Activated B cell treated with CpG ODN at 0.5 μM for 24 hours (primary cell): ENCODE measurements around the gene KRTAP12-1. TPM values are rescaled to one million over a fixed set of nuclear protein-coding genes. Genes with fewer than 3 reads are reported as not detected.

Experiments used
- ATAC-seq: fragments of 200-7000 bp; cut with Tn5 transposase; one replicate; pipeline ENCODE4 v1.10.0; 2021; ENCODE audit warnings: low read depth, mild to moderate bottlenecking, moderate library complexity
- CTCF ChIA-PET: fragments of 350-600 bp; sonication (Branson Sonifier 250); formaldehyde crosslinking; loops from one replicate; lab custom pipeline; 2021; ENCODE audit warnings: antibody characterized with exemption; lab: Charles Lee
- POLR2A ChIA-PET: fragments of 350-600 bp; sonication (Branson Sonifier 250); formaldehyde crosslinking; loops from one replicate; lab custom pipeline; 2021; ENCODE audit warnings: antibody characterized with exemption; lab: Charles Lee
- DNase-seq: peaks from one replicate; pipeline ENCODE4 v3.0.0; 2022
- H3K27ac Mint-ChIP-seq: one replicate; pipeline ENCODE4 v1.8.0; 2020; ENCODE audit warnings: mixed read lengths
- H3K27me3 Mint-ChIP-seq: one replicate; pipeline ENCODE4 v1.8.0; 2021; ENCODE audit warnings: mixed read lengths
- H3K36me3 Mint-ChIP-seq: one replicate; pipeline ENCODE4 v1.8.0; 2021; ENCODE audit warnings: low read depth, mixed read lengths
- H3K4me1 Mint-ChIP-seq: one replicate; pipeline ENCODE4 v1.8.0; 2021; ENCODE audit warnings: mixed read lengths
- H3K4me3 Mint-ChIP-seq: one replicate; pipeline ENCODE4 v1.8.0; 2020; ENCODE audit warnings: mild to moderate bottlenecking, mixed read lengths
- H3K9me3 Mint-ChIP-seq: one replicate; pipeline ENCODE4 v1.8.0; 2020; ENCODE audit warnings: mixed read lengths
- CTCF ChIP-seq: fragments of 200-600 bp; IDR thresholded peaks from one replicate; pipeline ENCODE4 v1.8.0; 2022; ENCODE audit warnings: antibody characterized with exemption, mild to moderate bottlenecking
- intact Hi-C: fragments of 100-400 bp; cut with micrococcal nuclease; formaldehyde crosslinking; loops from one replicate; pipeline ENCODE4 v1.15.1; 2024
- total RNA-seq: library from RNA; stranded (reverse); gene quantifications from 2 replicates; pipeline ENCODE4 v1.2.3, GENCODE V29; 2022

KRTAP12-1 gene
- total RNA-seq, 1 donor from 2014 or later: not detected

GRCh38 chr21:44716984-44717383, 35.0 kb upstream of the KRTAP12-1 start:
- intact Hi-C loops: no loop called here
- ATAC-seq (no peak), DNase-seq (no peak)
- Mint-ChIP-seq H3K9me3 (peaks cover 6% of the 10 kb centered on the region), H3K4me3 (no peak overlapping the region), H3K36me3 (no peaks in the 10 kb centered on the region), H3K4me1 (no peaks in the 10 kb centered on the region), H3K27ac (no peak overlapping the region), H3K27me3 (peaks cover 57% of the 10 kb centered on the region)
- ChIA-PET CTCF (no interaction called here), POLR2A (no interaction called here)
- no peak for TF ChIP-seq CTCF

DNA sequence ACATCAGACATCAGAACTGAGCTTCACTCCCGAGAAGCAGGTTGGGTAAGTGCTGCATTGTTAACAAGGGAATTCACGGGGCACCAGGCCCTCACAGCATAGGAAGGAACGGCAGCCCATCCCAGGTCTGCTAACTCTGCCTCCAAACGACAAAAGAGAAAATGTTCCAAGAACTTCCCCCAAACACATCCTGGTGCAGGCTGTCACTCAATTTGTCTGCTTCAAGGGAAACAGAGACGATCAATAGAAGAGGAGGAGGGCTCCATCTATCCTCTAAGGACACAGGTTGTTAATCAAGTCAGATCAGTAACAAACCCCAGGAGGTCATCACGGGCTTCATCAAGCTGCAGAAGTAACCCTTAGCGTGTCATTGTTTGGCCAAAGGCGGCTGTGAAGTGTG, 32.9 kb upstream of the KRTAP12-1 start:
- ATAC-seq: no peak
- Mint-ChIP-seq H3K36me3 (no peaks in the 10 kb centered on the region), H3K9me3 (peaks cover 6% of the 10 kb centered on the region), H3K27ac (no peak overlapping the region), H3K4me3 (no peak overlapping the region), H3K4me1 (no peaks in the 10 kb centered on the region), H3K27me3 (peaks cover 64% of the 10 kb centered on the region)
- POLR2A ChIA-PET: no interaction called here
- CTCF ChIA-PET: no interaction called here
- no peak for DNase-seq
- TF ChIP-seq CTCF: no peak
- intact Hi-C loops: no loop called here

- DNase-seq (no peak), ATAC-seq (no peak)
- Mint-ChIP-seq H3K36me3 (no peaks in the 10 kb centered on the region), H3K4me1 (peaks cover 2% of the 10 kb centered on the region), H3K4me3 (no peak overlapping the region), H3K27ac (no peak overlapping the region), H3K9me3 (peaks cover 6% of the 10 kb centered on the region), H3K27me3 (peaks cover 66% of the 10 kb centered on the region)
- ChIA-PET POLR2A (interaction anchor here (0.6 kb wide), 1 partner anchor 320 kb away, joined by 4 read pairs; no protein-coding TSS in a partner anchor), CTCF (no interaction called here)
- no peak for TF ChIP-seq CTCF
- intact Hi-C loops: no loop called here
Measured at GRCh38 chr21:44713846-44714245, 31.9 kb upstream of the KRTAP12-1 start.

DNA sequence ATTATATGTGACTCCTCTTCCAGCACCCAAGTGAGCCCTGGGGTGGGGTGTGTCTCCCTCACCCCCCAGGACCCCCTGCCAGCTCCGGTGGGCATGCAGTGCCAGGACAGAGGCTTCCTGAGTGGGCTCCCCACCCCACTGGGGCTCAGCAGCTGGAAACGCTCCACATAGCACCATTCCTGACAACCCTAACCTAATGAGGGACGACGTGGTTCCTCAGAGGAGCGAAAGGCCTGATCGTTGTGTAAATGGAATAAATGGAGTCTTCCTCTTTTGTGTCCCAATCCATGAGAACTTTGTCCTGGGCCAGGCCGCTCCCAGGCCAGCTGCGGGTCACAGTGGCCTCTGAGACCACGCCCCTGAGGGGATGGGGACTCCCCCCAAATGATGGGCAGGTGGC, 31.2 kb upstream of the KRTAP12-1 start:
- ATAC-seq (no peak), DNase-seq (no peak)
- TF ChIP-seq CTCF: no peak
- CTCF ChIA-PET: no interaction called here
- no peak overlapping the region for H3K27ac Mint-ChIP-seq
- POLR2A ChIA-PET: no interaction called here
- peaks cover 6% of the 10 kb centered on the region for H3K9me3 Mint-ChIP-seq
- no peaks in the 10 kb centered on the region for H3K36me3 Mint-ChIP-seq
- no peak overlapping the region for H3K4me3 Mint-ChIP-seq
- peaks cover 2% of the 10 kb centered on the region for H3K4me1 Mint-ChIP-seq
- H3K27me3 Mint-ChIP-seq: peaks cover 62% of the 10 kb centered on the region
- intact Hi-C loops: no loop called here

DNA sequence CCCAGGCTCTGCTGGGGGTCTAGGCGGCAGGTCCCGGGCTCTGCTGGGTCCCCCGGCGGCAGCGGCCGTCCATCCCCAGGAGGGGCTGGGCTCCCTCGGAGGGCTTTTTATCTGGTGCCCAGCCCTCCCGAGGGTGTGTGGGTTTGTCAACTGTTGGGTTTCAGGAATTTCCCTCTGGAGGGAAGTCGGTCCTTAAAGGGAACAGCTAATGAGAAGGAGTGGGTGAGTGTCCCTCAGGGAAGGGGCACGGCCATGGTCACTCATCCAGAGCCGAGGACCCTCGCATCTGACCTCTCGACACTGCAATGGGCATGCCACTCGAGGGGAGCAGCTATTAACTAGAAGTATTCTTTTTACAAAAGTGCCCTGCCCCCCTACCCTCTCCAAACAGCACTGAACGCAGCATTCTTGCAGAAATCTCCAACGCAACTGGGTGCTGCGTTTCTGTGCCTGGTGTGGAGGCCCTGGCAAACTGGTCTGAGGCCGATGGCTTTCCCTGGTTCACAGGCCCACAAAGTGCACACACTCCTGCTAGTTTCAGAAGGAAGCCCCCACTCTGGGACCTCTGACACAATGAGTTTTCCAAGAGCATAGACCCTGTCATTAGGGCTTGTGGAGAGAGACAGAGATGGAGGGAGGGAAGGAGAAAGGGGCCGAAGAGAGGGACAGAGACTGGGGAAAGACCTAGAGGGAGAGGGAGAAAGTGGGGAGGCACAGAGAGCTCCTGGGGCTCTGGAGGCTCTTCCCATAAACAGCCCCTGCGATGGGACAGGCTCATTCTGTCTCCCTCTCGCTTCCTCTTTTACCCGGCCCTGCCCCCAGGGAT, 30.5 kb upstream of the KRTAP12-1 start:
- intact Hi-C loops: no loop called here
- H3K27me3 Mint-ChIP-seq: peaks cover 62% of the 10 kb centered on the region
- H3K36me3 Mint-ChIP-seq: no peaks in the 10 kb centered on the region
- no peak for TF ChIP-seq CTCF
- H3K4me1 Mint-ChIP-seq: peaks cover 2% of the 10 kb centered on the region
- H3K4me3 Mint-ChIP-seq: no peak overlapping the region
- CTCF ChIA-PET: no interaction called here
- ATAC-seq (no peak), DNase-seq (no peak)
- no peak overlapping the region for H3K27ac Mint-ChIP-seq
- POLR2A ChIA-PET: no interaction called here
- H3K9me3 Mint-ChIP-seq: peaks cover 6% of the 10 kb centered on the region
